Kidney epithelial cell (primary cell): ENCODE measurements around the gene RPSA. TPM values are rescaled to one million over a fixed set of nuclear protein-coding genes. Genes with fewer than 3 reads are reported as not detected.

Experiments
- DNase-seq: peaks from one replicate; pipeline ENCODE4 v3.0.0-alpha.2; 2010; ENCODE audit warnings: low read depth
- H3K27me3 ChIP-seq: 2 replicates; pipeline ENCODE4 v1.6.0; 2011; ENCODE audit warnings: low read length; ENCODE audit not compliant: control insufficient read depth, insufficient read depth
- H3K36me3 ChIP-seq: 2 replicates; pipeline ENCODE4 v1.5.1; 2011; ENCODE audit warnings: low read length; ENCODE audit not compliant: control insufficient read depth, insufficient read depth
- H3K4me3 ChIP-seq: 2 replicates; pipeline ENCODE4 v1.5.1; 2011; ENCODE audit warnings: low read depth, mild to moderate bottlenecking, control low read depth, low read length
- CTCF ChIP-seq: IDR thresholded peaks from 2 replicates; pipeline ENCODE4 v1.5.1; 2011; ENCODE audit warnings: mild to moderate bottlenecking, moderate library complexity, low read length, control low read depth, inconsistent platforms; ENCODE audit not compliant: insufficient read depth, poor library complexity, severe bottlenecking
- total RNA-seq: library from RNA; depleted of rRNA; stranded (reverse); fragments of >200 nt; gene quantifications from 2 replicates; pipeline ENCODE4 v1.2.3, GENCODE V29; 2015

Gene RPSA
- total RNA-seq, 1 donor from 2014 or later: 2,486 TPM

DNA sequence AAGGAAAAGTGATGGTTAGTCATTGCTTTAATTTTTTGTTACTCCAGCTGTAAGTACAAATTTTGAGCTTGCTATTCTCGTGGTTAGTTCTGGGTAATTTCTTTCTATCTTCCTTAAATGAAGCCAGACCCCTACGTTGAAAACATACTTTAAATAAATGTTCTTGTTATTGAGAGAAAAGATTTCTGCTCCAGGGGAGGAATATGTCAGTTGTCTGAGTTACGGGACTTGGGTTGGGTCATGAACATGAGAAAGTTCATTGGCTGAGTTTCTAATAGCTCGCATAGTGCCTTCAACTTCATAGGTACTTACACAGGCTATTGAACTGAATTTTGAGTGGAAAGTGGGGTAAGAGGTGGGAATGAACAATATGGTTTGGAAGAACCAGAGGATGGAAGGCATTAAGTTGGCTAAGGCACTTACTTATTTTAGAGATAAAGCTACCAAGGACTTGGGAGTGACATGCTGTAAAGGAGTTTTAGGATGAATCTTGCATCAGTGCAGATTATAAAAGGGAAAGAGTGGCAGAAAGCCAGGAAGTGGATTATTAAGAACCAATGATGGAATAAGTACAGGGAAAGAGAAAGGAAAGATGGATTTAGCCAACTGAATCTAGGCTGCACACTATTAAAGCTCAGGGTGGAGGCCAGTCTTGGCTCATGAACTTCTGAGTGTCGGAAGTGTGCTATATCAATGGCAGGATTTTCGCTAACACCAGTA is 1.4 kb downstream of the RPSA start:
- no peak for TF ChIP-seq CTCF
- peaks cover 2% of the 10 kb centered on the region for H3K36me3 ChIP-seq
- H3K4me3 ChIP-seq: peak overlapping the region; percentile 69

DNA sequence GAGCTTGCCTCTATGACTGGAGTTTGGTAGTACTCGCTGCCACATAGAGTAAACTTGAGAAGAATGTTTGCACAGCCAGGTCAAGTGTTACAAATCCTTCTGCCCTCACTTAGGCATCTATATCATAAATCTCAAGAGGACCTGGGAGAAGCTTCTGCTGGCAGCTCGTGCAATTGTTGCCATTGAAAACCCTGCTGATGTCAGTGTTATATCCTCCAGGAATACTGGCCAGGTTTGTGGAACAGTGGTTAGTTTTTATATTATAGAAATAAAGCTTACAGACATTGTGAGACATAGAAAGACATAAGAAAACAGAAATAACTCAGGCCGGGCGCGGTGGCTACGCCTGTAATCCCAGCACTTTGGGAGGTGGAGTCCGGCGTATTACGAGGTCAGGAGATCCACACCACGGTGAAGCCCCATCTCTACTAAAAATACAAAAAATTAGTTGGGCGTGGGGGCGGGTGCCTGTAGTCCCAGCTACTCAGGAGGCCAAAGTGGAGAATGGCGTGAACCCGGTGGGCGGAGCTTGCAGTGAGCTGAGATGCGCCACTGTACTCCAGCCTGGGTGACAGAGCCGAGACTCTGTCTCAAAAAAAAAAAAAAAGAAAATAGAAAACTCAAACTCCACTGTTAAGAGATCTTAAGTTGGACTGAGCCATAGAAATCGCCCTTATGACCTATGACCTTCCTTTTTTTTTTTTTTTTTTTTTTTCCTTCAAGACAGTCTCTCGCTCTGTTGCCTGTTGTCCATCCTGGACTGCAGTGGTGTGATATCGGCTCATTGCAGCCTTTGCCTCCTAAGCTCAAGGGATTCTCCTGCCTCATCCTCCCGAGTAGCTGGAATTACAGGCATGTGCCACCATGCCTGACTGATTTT is 2.2 kb downstream of the RPSA start:
- Histone ChIP-seq H3K4me3 (no peak overlapping the region), H3K27me3 (no peaks in the 10 kb centered on the region), H3K36me3 (peaks cover 3% of the 10 kb centered on the region)
- TF ChIP-seq CTCF: no peak
- no peak for DNase-seq

More for the DNA sequence above, 1.4 kb downstream of the RPSA start:
- H3K27me3 ChIP-seq: no peaks in the 10 kb centered on the region
- no peak for DNase-seq

DNA sequence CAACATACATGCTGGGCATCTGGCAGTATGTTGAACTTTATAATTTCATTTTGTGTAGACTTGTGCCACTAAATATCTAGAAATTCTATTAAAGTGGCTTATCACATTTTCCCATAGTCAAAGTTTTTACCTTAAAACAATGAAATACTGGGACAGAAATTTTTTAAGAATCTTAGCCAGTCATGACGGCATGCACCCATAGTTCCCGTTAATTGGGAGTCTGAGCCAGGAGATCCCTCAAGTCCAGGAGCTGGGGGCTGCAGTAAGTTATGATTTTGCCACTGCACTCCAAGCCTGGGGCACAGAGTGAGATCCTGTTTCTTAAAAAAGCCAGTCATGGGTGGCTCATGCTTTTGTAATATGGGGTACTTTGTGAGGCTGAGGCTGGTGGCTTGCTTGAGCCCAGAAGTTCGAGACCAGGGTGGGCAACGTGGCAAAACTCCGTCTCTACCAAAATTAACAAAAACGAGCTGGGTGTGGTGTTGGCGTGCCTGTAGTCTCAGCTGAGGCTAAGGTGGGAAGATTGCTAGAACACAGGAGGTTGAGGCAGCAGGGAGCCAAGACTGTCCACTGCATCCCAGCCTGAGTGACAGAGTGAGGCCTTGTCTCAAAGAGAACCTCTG is 3.1 kb downstream of the RPSA start:
- no peak for TF ChIP-seq CTCF
- Histone ChIP-seq H3K27me3 (no peaks in the 10 kb centered on the region), H3K4me3 (no peak overlapping the region), H3K36me3 (peaks cover 3% of the 10 kb centered on the region)
- DNase-seq: no peak

GRCh38 chr3:39410893-39411292 is 4.4 kb downstream of the RPSA start:
- Histone ChIP-seq H3K36me3 (peaks cover 3% of the 10 kb centered on the region), H3K27me3 (no peaks in the 10 kb centered on the region), H3K4me3 (no peak overlapping the region)
- DNase-seq: no peak
- no peak for TF ChIP-seq CTCF

DNA sequence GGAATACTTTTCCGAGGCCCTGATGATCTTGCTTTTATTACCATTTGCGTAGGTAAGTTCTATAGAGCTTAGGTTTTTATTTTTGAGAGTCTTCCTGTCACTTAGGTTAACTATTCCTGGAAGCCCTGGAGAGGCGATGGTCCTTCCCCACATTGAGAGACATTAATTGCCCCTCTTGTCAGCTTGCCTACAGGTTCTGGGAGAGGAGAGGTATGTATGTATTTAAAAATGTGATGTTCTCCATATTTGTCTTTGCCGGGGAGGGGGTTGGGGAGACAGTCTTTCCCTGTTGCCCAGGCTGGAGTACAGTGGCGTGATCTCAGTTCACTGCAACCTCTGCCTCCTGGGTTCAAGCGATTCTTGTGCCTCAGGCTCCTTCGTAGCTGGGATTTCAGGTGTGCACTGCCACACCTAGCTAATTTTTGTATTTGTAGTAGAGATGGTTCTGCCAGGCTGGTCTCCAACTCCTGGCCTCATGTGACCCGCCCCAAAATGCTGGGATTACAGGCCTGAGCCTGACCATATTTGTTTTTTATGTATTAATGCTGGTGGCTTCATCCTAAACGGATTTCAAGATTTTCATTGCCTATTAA is 6.2 kb downstream of the RPSA start:
- DNase-seq: no peak
- Histone ChIP-seq H3K4me3 (no peak overlapping the region), H3K27me3 (no peaks in the 10 kb centered on the region), H3K36me3 (peaks cover 3% of the 10 kb centered on the region)
- no peak for TF ChIP-seq CTCF
